ENCODE results near the gene CHCHD6.

DNA sequence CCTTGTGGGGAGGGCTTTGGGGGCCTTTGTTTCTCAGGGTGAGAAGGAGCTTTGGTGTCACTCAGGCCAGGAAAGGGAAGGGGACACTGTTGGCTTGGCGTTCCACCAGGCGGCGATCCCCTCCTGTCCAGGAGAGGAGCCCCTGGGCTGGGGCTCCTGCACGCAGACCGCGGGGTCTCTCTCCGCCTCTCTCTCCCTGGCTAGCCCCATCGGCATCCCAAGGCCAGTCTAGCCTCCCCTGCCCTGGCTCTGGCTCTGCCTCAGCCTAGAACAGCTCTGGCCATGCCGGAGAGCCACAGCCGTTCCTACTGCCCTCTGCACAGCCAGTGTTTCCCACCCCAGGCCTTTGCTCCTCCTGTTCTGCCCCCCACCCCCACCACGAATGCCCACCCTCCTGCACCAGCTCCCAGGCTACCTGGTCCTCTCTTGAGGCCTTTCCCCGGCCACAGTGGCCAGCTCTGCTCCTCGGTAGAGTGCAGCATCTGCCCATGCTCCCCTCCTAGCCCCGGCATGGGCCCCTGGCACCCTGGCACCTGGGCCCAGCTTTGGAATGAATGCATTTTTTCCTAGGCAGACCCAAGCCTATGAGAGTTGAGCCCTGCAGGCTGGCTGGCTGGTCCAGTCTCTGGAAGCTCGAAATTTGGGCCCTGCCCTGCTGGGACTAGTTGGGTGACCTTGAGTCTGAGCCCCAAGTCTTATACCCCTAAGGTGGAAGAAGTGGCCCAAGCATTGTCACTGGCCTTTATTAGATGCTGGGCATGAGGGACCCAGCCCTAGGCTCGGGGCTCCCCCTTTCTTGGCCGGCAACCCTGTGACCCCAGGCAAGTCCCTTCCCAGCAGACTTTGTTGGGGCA lies 281.3 kb downstream of the CHCHD6 start:
- TF ChIP-seq, protein P1, sequence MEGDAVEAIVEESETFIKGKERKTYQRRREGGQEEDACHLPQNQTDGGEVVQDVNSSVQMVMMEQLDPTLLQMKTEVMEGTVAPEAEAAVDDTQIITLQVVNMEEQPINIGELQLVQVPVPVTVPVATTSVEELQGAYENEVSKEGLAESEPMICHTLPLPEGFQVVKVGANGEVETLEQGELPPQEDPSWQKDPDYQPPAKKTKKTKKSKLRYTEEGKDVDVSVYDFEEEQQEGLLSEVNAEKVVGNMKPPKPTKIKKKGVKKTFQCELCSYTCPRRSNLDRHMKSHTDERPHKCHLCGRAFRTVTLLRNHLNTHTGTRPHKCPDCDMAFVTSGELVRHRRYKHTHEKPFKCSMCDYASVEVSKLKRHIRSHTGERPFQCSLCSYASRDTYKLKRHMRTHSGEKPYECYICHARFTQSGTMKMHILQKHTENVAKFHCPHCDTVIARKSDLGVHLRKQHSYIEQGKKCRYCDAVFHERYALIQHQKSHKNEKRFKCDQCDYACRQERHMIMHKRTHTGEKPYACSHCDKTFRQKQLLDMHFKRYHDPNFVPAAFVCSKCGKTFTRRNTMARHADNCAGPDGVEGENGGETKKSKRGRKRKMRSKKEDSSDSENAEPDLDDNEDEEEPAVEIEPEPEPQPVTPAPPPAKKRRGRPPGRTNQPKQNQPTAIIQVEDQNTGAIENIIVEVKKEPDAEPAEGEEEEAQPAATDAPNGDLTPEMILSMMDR (IDR thresholded peaks at IDR 0.05 in 2 of 3, conservative IDR thresholded peaks at IDR 0.05 in 1 of 3; ENCODE audit: borderline replicate concordance in 1 of 3, insufficient read depth in 1 of 3, low read depth in 2 of 3, low read length in 2 of 3) = no peak
- no peak for TF ChIP-seq EZH2 (IDR thresholded peaks at IDR 0.05)
- no peak for TF ChIP-seq POLR2AphosphoS5 (IDR thresholded peaks at IDR 0.05; ENCODE audit: low read depth, low read length)
- no peak for TF ChIP-seq SIN3A (IDR thresholded peaks at IDR 0.05; ENCODE audit: low read depth)
- no peak for TF ChIP-seq CEBPB (IDR thresholded peaks at IDR 0.05; ENCODE audit: low read depth)
- no peak for TF ChIP-seq RAD21 (IDR thresholded peaks at IDR 0.05; ENCODE audit: low read depth)
- TF ChIP-seq, protein P2, sequence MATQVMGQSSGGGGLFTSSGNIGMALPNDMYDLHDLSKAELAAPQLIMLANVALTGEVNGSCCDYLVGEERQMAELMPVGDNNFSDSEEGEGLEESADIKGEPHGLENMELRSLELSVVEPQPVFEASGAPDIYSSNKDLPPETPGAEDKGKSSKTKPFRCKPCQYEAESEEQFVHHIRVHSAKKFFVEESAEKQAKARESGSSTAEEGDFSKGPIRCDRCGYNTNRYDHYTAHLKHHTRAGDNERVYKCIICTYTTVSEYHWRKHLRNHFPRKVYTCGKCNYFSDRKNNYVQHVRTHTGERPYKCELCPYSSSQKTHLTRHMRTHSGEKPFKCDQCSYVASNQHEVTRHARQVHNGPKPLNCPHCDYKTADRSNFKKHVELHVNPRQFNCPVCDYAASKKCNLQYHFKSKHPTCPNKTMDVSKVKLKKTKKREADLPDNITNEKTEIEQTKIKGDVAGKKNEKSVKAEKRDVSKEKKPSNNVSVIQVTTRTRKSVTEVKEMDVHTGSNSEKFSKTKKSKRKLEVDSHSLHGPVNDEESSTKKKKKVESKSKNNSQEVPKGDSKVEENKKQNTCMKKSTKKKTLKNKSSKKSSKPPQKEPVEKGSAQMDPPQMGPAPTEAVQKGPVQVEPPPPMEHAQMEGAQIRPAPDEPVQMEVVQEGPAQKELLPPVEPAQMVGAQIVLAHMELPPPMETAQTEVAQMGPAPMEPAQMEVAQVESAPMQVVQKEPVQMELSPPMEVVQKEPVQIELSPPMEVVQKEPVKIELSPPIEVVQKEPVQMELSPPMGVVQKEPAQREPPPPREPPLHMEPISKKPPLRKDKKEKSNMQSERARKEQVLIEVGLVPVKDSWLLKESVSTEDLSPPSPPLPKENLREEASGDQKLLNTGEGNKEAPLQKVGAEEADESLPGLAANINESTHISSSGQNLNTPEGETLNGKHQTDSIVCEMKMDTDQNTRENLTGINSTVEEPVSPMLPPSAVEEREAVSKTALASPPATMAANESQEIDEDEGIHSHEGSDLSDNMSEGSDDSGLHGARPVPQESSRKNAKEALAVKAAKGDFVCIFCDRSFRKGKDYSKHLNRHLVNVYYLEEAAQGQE (IDR thresholded peaks at IDR 0.05; ENCODE audit: low read depth) = no peak

All from HCT116 (cell line).